GM23248 (cell line): ENCODE results near the gene SART3. TPM values are rescaled to one million over a fixed set of nuclear protein-coding genes. Genes with fewer than 3 reads are reported as not detected.

Experiments
- DNase-seq: peaks from one replicate; pipeline ENCODE4 v3.0.0-alpha.2; 2015
- H2AFZ ChIP-seq: fragments of 200-600 bp; sonication (generic); 2 replicates; pipeline ENCODE4 v1.6.1; 2016; ENCODE audit warnings: antibody characterized with exemption
- H3F3A ChIP-seq: fragments of 200-600 bp; sonication (generic); 2 replicates; pipeline ENCODE4 v1.6.1; 2016; ENCODE audit warnings: mild to moderate bottlenecking, antibody characterized with exemption, mixed run types; ENCODE audit not compliant: insufficient read depth
- H3K27ac ChIP-seq: fragments of 200-600 bp; sonication (generic); 2 replicates; pipeline ENCODE4 v1.5.1; 2016; ENCODE audit warnings: mild to moderate bottlenecking
- H3K27me3 ChIP-seq: fragments of 200-600 bp; sonication (generic); replicated peaks from 2 replicates; pipeline ENCODE4 v1.6.1; 2016; ENCODE audit warnings: mild to moderate bottlenecking; ENCODE audit not compliant: insufficient read depth
- H3K36me3 ChIP-seq: fragments of 200-600 bp; sonication (generic); 2 replicates; pipeline ENCODE4 v1.6.1; 2016; ENCODE audit warnings: low read depth, mild to moderate bottlenecking
- H3K4me1 ChIP-seq: fragments of 200-600 bp; sonication (generic); 2 replicates; pipeline ENCODE4 v1.6.1; 2016; ENCODE audit warnings: mild to moderate bottlenecking; ENCODE audit not compliant: insufficient read depth
- H3K4me2 ChIP-seq: fragments of 200-600 bp; sonication (generic); one replicate; pipeline ENCODE4 v1.6.1; 2016; ENCODE audit warnings: mild to moderate bottlenecking; ENCODE audit not compliant: unreplicated experiment
- H3K4me3 ChIP-seq: fragments of 200-600 bp; sonication (generic); 2 replicates; pipeline ENCODE4 v1.5.1; 2016; ENCODE audit warnings: mild to moderate bottlenecking
- H3K79me2 ChIP-seq: fragments of 200-600 bp; sonication (generic); 2 replicates; pipeline ENCODE4 v1.6.1; 2016; ENCODE audit warnings: mild to moderate bottlenecking; ENCODE audit not compliant: insufficient read depth
- H3K9ac ChIP-seq: fragments of 200-600 bp; sonication (generic); 2 replicates; pipeline ENCODE4 v1.6.1; 2016; ENCODE audit warnings: mild to moderate bottlenecking
- H3K9me2 ChIP-seq: fragments of 200-600 bp; sonication (generic); 2 replicates; pipeline ENCODE4 v1.6.1; 2016; ENCODE audit warnings: mixed run types, mild to moderate bottlenecking, moderate library complexity; ENCODE audit not compliant: insufficient read depth
- H3K9me3 ChIP-seq: fragments of 200-600 bp; sonication (generic); one replicate; pipeline ENCODE4 v1.6.1; 2017; ENCODE audit warnings: low read depth
- H4K20me1 ChIP-seq: fragments of 200-600 bp; sonication (generic); 2 replicates; pipeline ENCODE4 v1.6.0; 2016; ENCODE audit not compliant: insufficient read depth
- EZH2 ChIP-seq: fragments of 200-600 bp; sonication (generic); IDR thresholded peaks from 2 replicates; pipeline ENCODE4 v1.6.1; 2018; ENCODE audit warnings: antibody characterized with exemption, mild to moderate bottlenecking; ENCODE audit not compliant: insufficient read depth, poor library complexity, severe bottlenecking
- EZH2phosphoT487 ChIP-seq: fragments of 200-600 bp; sonication (generic); IDR thresholded peaks from 2 replicates; pipeline ENCODE4 v1.6.1; 2018; ENCODE audit warnings: antibody characterized with exemption, moderate library complexity, mild to moderate bottlenecking, low read depth; ENCODE audit not compliant: insufficient read depth
- WGBS, 2 experiments: methylation state at CpG; one replicate each; pipeline ENCODE4 v1.1.6; 2015 to 2017; ENCODE audit warnings: low lambda C conversion rate in 2 of 2, low coverage in 1 of 2; ENCODE audit errors: missing lambda C conversion rate in 2 of 2; 5-methylcytosine and 5-hydroxymethylcytosine counted together
- in situ Hi-C: fragments of 300-500 bp; cut with MboI; formaldehyde crosslinking; loops from 2 replicates; pipeline ENCODE4 v1.15.0; 2020
- polyA plus RNA-seq: library from polyadenylated mRNA; unstranded; fragments of >200 nt; fragmentation: Nextera tagmentation; extraction: Ambion mirVana; gene quantifications from 2 replicates; pipeline ENCODE4 v1.2.1, GENCODE V29; 2016
- total RNA-seq: library from RNA; depleted of rRNA; stranded (reverse); fragments of >200 nt; shearing (Covaris generic); gene quantifications from 2 replicates; pipeline ENCODE4 v1.2.3, GENCODE V29; 2014

SART3 gene
- total and polyA plus RNA-seq, 2 experiments from 2014 or later: 20.5 to 29.7 TPM

DNA sequence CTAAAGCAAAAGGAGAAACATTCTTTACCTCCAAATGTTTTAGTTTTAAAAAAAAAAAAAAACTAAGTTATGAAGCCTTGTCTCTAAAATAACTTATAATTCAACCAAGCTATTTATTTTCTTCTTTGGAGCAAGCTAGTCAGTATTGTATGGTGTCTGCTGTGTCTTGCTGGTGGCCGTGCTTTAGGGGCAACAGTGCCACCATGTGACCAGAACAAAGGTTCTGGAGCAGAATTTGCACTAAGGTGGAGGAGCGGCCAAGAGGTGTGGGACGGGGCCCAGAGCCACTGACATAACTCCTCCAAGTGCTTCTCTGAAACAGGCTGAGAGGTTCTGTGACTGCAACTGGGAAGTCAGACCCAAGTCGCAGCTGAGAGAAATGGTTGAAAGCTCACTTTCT, 41.4 kb downstream of the SART3 start:
- Histone ChIP-seq H3K4me3 (no peak overlapping the region), H3K27ac (no peak overlapping the region), H3K4me1 (peaks cover 16% of the 10 kb centered on the region), H2AFZ (no peak overlapping the region), H3K9ac (no peak overlapping the region), H3K9me3 (no peaks in the 10 kb centered on the region), H3K36me3 (peaks cover 40% of the 10 kb centered on the region), H3K9me2 (no peaks in the 10 kb centered on the region), H3K27me3 (no peaks in the 10 kb centered on the region), H3K4me2 (no peak overlapping the region), H3F3A (peaks cover 7% of the 10 kb centered on the region; the same call in 1 of the 2 replicates), H4K20me1 (no peaks in the 10 kb centered on the region; the same call in 1 of the 2 replicates), H3K79me2 (peaks cover 8% of the 10 kb centered on the region; the same call in 1 of the 2 replicates)
- WGBS, 2 experiments: 64 to 74% methylated on average over 4 of the region's 4 CpGs
- in situ Hi-C loops: no loop called here
- TF ChIP-seq EZH2: no peak
- no peak for TF ChIP-seq EZH2phosphoT487
- DNase-seq: peak; percentile 19

DNA sequence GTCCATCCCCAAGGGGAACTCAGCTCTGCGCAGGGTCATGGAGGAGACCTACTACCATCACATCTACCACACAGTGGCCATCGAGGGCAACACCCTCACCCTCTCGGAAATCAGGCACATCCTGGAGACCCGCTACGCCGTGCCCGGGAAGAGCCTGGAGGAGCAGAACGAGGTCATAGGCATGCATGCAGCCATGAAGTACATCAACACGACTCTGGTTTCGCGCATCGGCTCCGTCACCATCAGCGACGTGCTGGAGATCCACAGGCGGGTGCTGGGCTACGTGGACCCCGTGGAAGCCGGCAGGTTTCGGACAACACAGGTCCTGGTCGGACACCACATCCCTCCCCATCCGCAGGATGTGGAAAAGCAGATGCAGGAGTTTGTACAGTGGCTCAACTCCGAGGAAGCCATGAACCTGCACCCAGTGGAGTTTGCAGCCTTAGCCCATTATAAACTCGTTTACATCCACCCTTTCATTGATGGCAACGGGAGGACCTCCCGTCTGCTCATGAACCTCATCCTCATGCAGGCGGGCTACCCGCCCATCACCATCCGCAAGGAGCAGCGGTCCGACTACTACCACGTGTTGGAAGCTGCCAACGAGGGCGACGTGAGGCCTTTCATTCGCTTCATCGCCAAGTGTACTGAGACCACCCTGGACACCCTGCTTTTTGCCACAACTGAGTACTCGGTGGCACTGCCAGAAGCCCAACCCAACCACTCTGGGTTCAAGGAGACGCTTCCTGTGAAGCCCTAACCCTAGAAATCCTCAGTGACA, 42.1 kb downstream of the SART3 start:
- in situ Hi-C loops: no loop called here
- no peak for DNase-seq
- Histone ChIP-seq H3K36me3 (peaks cover 33% of the 10 kb centered on the region), H3K9me2 (no peaks in the 10 kb centered on the region), H4K20me1 (no peaks in the 10 kb centered on the region; the same call in 1 of the 2 replicates), H3K27me3 (no peaks in the 10 kb centered on the region), H3K4me2 (no peak overlapping the region), H3K4me3 (no peak overlapping the region), H3K4me1 (peaks cover 16% of the 10 kb centered on the region), H3F3A (peaks cover 7% of the 10 kb centered on the region; the same call in 1 of the 2 replicates), H3K27ac (no peak overlapping the region), H2AFZ (no peak overlapping the region), H3K9me3 (no peaks in the 10 kb centered on the region), H3K9ac (no peak overlapping the region), H3K79me2 (peaks cover 8% of the 10 kb centered on the region; the same call in 1 of the 2 replicates)
- 85 to 87% methylated on average over 38 to 39 of the region's 39 CpGs for WGBS, 2 experiments
- TF ChIP-seq EZH2phosphoT487 (no peak), EZH2 (no peak)

DNA sequence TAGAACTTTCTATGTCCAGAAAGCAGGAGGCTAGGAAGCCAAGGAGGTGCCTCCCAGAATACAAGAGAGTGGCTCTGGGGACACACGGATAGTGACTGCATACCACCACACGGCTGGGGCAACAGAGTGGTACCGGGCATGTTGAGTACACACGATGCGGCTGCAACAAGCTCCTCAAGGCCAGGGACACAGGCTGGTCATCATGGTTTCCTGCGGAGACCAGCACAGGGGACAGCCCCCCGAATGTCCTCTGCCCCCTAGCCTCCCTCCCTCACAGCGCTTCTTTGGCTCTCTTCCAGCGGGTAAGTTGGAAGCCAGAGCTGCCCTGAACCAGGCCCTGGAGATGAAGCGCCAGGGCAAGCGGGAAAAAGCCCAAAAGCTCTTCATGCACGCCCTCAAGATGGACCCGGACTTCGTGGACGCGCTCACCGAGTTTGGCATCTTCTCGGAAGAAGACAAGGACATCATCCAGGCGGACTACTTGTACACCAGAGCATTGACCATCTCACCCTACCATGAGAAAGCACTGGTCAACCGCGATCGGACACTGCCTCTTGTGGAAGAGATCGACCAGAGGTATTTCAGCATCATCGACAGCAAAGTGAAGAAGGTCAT, 42.8 kb downstream of the SART3 start:
- Histone ChIP-seq H3K79me2 (peaks cover 8% of the 10 kb centered on the region; the same call in 1 of the 2 replicates), H4K20me1 (no peaks in the 10 kb centered on the region; the same call in 1 of the 2 replicates), H3K9ac (no peak overlapping the region), H3F3A (peaks cover 7% of the 10 kb centered on the region; the same call in 1 of the 2 replicates), H3K27me3 (no peaks in the 10 kb centered on the region), H3K9me2 (no peaks in the 10 kb centered on the region), H3K27ac (no peak overlapping the region), H3K4me2 (no peak overlapping the region), H3K36me3 (peaks cover 26% of the 10 kb centered on the region), H3K4me1 (peaks cover 16% of the 10 kb centered on the region), H3K4me3 (no peak overlapping the region), H3K9me3 (no peaks in the 10 kb centered on the region), H2AFZ (no peak overlapping the region)
- WGBS, 2 experiments: 94% methylated on average over 22 to 24 of the region's 24 CpGs
- in situ Hi-C loops: no loop called here
- TF ChIP-seq EZH2phosphoT487 (no peak), EZH2 (no peak)
- DNase-seq: no peak

DNA sequence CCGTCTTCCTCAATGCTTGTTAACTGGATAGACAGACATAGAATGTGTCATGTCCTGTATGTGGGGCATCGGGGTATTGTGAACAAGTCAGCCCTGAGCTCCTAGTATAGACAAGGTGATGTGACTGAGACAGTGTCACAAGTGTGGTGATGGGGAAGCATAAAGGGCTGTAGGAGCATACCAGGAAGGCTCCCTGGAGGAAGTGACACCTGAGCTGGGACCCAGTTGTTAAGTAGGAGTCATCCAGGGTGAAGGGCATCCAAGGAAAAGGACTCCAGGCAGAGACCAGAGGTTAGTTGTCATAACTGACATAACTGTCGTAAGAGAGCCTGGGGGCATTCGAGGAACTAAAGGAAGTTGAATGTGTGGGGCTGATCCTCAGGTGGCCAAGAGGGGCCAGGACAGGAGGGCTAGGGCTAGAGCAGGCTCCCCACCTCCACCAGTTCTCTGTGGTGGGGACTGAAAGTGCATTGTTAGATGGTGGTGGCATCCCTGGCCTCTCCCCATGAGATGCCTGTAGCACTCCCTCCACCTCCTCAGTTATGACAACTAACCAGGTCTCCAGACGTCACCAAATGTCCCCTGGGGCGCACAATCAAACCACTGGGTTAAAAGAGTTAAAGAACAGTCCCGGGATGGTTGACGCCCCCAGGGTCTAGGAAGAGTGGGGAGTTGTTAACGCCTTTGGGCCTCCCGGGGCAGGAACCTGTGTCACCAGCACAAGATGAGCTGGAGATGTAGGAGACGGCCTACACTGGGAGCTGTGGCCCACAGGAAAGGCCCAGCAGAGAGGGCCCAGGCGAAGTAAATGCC, 43.5 kb downstream of the SART3 start:
- TF ChIP-seq EZH2phosphoT487: no peak
- no peak for TF ChIP-seq EZH2
- no peak overlapping the region for H2AFZ ChIP-seq
- H3K27me3 ChIP-seq: no peaks in the 10 kb centered on the region
- no peak overlapping the region for H3K4me3 ChIP-seq
- H3K9ac ChIP-seq: no peak overlapping the region
- H3K79me2 ChIP-seq: peaks cover 8% of the 10 kb centered on the region; the same call in 1 of the 2 replicates
- DNase-seq: no peak
- H3K9me3 ChIP-seq: no peaks in the 10 kb centered on the region
- no peak overlapping the region for H3K27ac ChIP-seq
- H3K36me3 ChIP-seq: peaks cover 19% of the 10 kb centered on the region
- WGBS, 2 experiments: 83 to 88% methylated on average over 12 of the region's 12 CpGs
- no peak overlapping the region for H3K4me2 ChIP-seq
- H3K9me2 ChIP-seq: no peaks in the 10 kb centered on the region
- in situ Hi-C loops: no loop called here
- peaks cover 7% of the 10 kb centered on the region; the same call in 1 of the 2 replicates for H3F3A ChIP-seq
- peaks cover 16% of the 10 kb centered on the region for H3K4me1 ChIP-seq
- no peaks in the 10 kb centered on the region; the same call in 1 of the 2 replicates for H4K20me1 ChIP-seq
